Osteoblast (primary cell): ENCODE measurements around the gene SLA2. TPM values are rescaled to one million over a fixed set of nuclear protein-coding genes. Genes with fewer than 3 reads are reported as not detected.

Source experiments
- DNase-seq: peaks from one replicate; pipeline ENCODE4 v3.0.0; 2011; ENCODE audit warnings: low spot score, mixed read lengths; ENCODE audit not compliant: insufficient read length; ENCODE audit errors: missing footprints
- H2AFZ ChIP-seq: 2 replicates; pipeline ENCODE4 v1.6.0; 2011; ENCODE audit warnings: mild to moderate bottlenecking, low read length
- H3K27ac ChIP-seq: 2 replicates; pipeline ENCODE4 v1.5.1; 2011; ENCODE audit warnings: mild to moderate bottlenecking, low read depth, low read length, moderate library complexity
- H3K27me3 ChIP-seq: 2 replicates; pipeline ENCODE4 v1.6.0; 2012; ENCODE audit warnings: mild to moderate bottlenecking, control low read depth, inconsistent platforms, low read length, moderate library complexity; ENCODE audit not compliant: insufficient read depth
- H3K36me3 ChIP-seq: 2 replicates; pipeline ENCODE4 v1.5.1; 2011; ENCODE audit warnings: mild to moderate bottlenecking, low read length, control low read depth, moderate library complexity; ENCODE audit not compliant: insufficient read depth
- H3K4me1 ChIP-seq: 2 replicates; pipeline ENCODE4 v1.5.1; 2011; ENCODE audit warnings: mild to moderate bottlenecking, low read length, control low read depth, moderate library complexity; ENCODE audit not compliant: insufficient read depth
- H3K4me2 ChIP-seq: 2 replicates; pipeline ENCODE4 v1.6.0; 2011; ENCODE audit warnings: mild to moderate bottlenecking, low read length; ENCODE audit not compliant: insufficient read depth
- H3K4me3 ChIP-seq: fragments of 200-600 bp; sonication (generic); 3 replicates; pipeline ENCODE4 v1.5.1; 2012; ENCODE audit warnings: mild to moderate bottlenecking, low read length, inconsistent platforms; ENCODE audit not compliant: insufficient read depth
- H3K79me2 ChIP-seq: 2 replicates; pipeline ENCODE4 v1.6.0; 2012; ENCODE audit warnings: mild to moderate bottlenecking, low read length, control low read depth, inconsistent platforms; ENCODE audit not compliant: insufficient read depth
- H3K9me3 ChIP-seq: 2 replicates; pipeline ENCODE4 v1.5.1; 2011; ENCODE audit warnings: low read depth, low read length, control low read depth
- H4K20me1 ChIP-seq: 2 replicates; pipeline ENCODE4 v1.6.0; 2012; ENCODE audit warnings: mild to moderate bottlenecking, low read length, control low read depth; ENCODE audit not compliant: insufficient read depth
- total RNA-seq: library from RNA; depleted of rRNA; stranded (reverse); fragments of >200 nt; gene quantifications from 2 replicates; pipeline ENCODE4 v1.2.3, GENCODE V29; 2012
- TF ChIP-seq, protein P1 (sequence below): IDR thresholded peaks from 2 replicates; pipeline ENCODE4 v1.5.1; 2011; ENCODE audit warnings: mild to moderate bottlenecking, low read depth, low read length, moderate library complexity; ENCODE audit errors: extremely low read depth

SLA2 gene
- total RNA-seq, 1 donor = 0.36 TPM

DNA sequence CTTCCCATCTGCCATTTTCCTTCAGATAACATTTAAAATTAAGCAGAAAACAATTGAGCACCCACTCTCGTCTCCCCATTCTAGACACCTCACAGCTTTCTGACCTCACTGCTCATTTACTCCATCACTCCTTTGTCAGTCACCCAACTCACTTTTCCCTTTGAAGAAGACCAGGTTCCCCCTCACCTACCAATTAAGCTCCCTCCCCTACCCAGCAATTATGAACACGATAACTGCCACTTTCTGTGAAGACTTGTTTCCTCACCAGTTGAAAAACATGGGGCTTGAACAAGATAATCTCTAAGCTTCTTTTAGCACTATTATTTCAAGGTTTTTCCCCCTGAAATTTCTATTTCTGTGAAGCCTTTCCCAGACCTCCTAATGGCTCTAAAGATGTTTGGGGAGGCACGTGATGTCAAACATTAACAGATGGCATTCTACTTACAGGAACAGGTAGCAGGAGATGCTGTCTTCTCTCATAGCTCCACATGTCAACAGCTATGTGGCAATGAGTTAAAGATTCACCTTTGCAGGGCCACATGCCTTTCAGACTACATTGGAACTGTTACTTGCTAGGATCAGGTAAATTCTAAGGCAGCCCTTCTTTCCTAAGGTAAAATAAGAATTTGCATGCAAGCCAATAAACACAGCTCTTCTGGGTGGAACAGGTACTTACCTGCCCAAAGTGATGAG, 24.8 kb upstream of the SLA2 start:
- TF ChIP-seq, protein P1, sequence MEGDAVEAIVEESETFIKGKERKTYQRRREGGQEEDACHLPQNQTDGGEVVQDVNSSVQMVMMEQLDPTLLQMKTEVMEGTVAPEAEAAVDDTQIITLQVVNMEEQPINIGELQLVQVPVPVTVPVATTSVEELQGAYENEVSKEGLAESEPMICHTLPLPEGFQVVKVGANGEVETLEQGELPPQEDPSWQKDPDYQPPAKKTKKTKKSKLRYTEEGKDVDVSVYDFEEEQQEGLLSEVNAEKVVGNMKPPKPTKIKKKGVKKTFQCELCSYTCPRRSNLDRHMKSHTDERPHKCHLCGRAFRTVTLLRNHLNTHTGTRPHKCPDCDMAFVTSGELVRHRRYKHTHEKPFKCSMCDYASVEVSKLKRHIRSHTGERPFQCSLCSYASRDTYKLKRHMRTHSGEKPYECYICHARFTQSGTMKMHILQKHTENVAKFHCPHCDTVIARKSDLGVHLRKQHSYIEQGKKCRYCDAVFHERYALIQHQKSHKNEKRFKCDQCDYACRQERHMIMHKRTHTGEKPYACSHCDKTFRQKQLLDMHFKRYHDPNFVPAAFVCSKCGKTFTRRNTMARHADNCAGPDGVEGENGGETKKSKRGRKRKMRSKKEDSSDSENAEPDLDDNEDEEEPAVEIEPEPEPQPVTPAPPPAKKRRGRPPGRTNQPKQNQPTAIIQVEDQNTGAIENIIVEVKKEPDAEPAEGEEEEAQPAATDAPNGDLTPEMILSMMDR = no peak
- H3K9me3 ChIP-seq = no peaks in the 10 kb centered on the region

DNA sequence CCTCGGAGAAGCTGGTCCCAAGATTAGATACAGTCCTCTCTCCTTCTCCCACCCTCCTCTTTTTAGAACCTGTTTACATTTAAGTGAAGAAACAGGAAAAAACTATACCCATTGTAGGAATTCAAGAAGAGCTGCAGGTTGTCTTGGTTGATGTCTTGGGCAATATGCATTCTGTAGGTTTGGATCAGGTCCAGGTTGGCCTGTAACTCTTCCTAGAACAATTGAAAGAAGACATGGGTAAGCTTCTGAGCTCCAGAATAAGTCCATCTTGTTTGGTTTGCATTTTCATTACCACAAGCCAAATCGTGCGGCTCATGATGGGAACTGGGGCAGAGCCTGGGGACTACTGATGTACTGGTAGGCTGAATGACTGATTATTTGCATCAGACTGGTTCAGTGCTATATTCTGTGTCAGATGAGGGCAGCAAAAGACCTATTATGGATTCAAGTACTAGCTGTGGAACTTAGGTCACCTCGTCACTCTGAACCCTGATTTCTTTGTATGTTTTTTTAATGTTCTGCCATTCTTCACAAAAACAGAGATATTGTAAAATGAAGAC, 20.3 kb upstream of the SLA2 start:
- Histone ChIP-seq H3K4me1 (no peaks in the 10 kb centered on the region), H3K4me3 (no peak overlapping the region), H2AFZ (no peak overlapping the region), H4K20me1 (no peaks in the 10 kb centered on the region), H3K79me2 (no peaks in the 10 kb centered on the region), H3K27me3 (no peaks in the 10 kb centered on the region), H3K4me2 (no peak overlapping the region), H3K9me3 (no peaks in the 10 kb centered on the region), H3K27ac (no peak overlapping the region), H3K36me3 (peaks cover 14% of the 10 kb centered on the region)
- TF ChIP-seq, protein P1 = peak; percentile 41
- DNase-seq = no peak

More for the DNA sequence above, 24.8 kb upstream of the SLA2 start:
- no peak overlapping the region for H3K4me3 ChIP-seq
- H3K4me1 ChIP-seq = no peaks in the 10 kb centered on the region
- no peaks in the 10 kb centered on the region for H4K20me1 ChIP-seq
- no peak overlapping the region for H3K27ac ChIP-seq
- H2AFZ ChIP-seq = no peak overlapping the region
- H3K4me2 ChIP-seq = no peak overlapping the region
- no peaks in the 10 kb centered on the region for H3K79me2 ChIP-seq
- H3K36me3 ChIP-seq = peaks cover 4% of the 10 kb centered on the region
- no peak for DNase-seq
- H3K27me3 ChIP-seq = no peaks in the 10 kb centered on the region

DNA sequence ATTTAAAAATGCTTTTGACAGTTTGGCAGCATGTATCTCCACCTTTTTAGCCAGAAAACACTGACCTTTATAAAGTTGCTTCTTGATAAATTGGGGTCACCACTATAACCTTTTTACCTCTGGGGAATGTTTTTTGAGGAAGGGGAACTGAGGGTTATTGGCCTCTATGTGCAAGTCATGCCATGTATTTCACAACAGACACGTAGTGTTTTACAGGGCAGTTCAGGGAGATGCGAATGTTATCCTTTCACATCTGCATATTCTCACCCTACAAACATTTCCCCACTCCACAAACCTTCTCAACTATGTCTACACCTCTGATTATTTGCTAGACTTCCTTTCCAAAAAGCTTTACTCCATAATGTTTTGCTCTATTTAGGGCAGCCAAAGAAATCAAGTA, 17.0 kb upstream of the SLA2 start:
- Histone ChIP-seq H3K27ac (no peak overlapping the region), H4K20me1 (no peaks in the 10 kb centered on the region), H2AFZ (no peak overlapping the region), H3K4me2 (no peak overlapping the region), H3K36me3 (peaks cover 14% of the 10 kb centered on the region), H3K4me1 (no peaks in the 10 kb centered on the region), H3K79me2 (no peaks in the 10 kb centered on the region), H3K4me3 (no peak overlapping the region), H3K27me3 (no peaks in the 10 kb centered on the region), H3K9me3 (no peaks in the 10 kb centered on the region)
- no peak for DNase-seq
- TF ChIP-seq, protein P1 = no peak

DNA sequence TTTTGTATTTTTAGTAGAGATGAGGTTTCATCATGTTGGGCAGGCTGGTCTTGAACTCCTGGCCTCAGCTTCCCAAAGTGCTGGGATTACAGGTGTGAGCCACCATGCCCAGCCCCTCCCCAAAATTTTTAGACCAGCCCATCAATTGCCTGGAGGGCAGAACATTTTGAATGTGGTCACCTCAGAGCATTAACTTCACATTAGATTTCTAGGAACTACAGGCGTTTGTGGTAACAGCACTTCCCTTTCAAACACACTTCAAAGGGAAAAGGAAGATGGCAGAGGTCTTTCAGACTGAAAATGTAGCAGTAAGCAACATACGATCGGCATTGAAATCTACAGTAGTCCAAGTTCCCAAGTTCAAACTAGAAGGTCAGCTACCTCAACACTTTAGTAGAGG, 12.3 kb upstream of the SLA2 start:
- Histone ChIP-seq H3K4me3 (no peak overlapping the region), H3K4me1 (no peaks in the 10 kb centered on the region), H3K27ac (no peak overlapping the region), H3K79me2 (no peaks in the 10 kb centered on the region), H4K20me1 (no peaks in the 10 kb centered on the region), H3K27me3 (no peaks in the 10 kb centered on the region), H2AFZ (no peak overlapping the region), H3K36me3 (peaks cover 22% of the 10 kb centered on the region), H3K9me3 (no peaks in the 10 kb centered on the region), H3K4me2 (no peak overlapping the region)
- TF ChIP-seq, protein P1 = no peak
- DNase-seq = no peak
